Right renal cortex interstitium (tissue), 3 donors: ENCODE results near the gene POLQ. TPM values are rescaled to one million over a fixed set of nuclear protein-coding genes. Genes with fewer than 3 reads are reported as not detected.
A peak's percentile ranks its signal among the peaks of the same experiment; 100 is the strongest.
"Not testable (repeated sequence)": the region's sequence is repeated elsewhere in the genome, so short reads cannot be mapped to it uniquely, and the experiment has no call there.

Source experiments
- DNase-seq, 3 donors: peaks; one replicate each; pipeline ENCODE4 v3.0.0-alpha.2; 2013; ENCODE audit warnings: low read depth in 3 of 3, low spot score in 2 of 3
- polyA plus RNA-seq, 3 donors: library from polyadenylated mRNA; unstranded; fragments of 120-200 nt; gene quantifications; one replicate each; pipeline ENCODE4 v1.2.1, GENCODE V29; 2013; ENCODE audit not compliant: insufficient read length in 3 of 3

Gene POLQ
- polyA plus RNA-seq, 3 donors: 4.9 to 6.8 (median 5.9) TPM

GRCh38 chr3:121431726-121432517, 113.9 kb downstream of the POLQ start:
- DNase-seq: peak; percentile 12 to 73 (median 49)

GRCh38 chr3:121430664-121431215, 115.0 kb downstream of the POLQ start:
- no peak for DNase-seq

- DNase-seq: no peak
These were observed 121.2 kb downstream of the POLQ start for GRCh38 chr3:121424549-121424948.

- DNase-seq: no peak
These were observed 127.6 kb downstream of the POLQ start for GRCh38 chr3:121418182-121418581.

GRCh38 chr3:121414924-121415323, 130.9 kb downstream of the POLQ start:
- no peak for DNase-seq

- DNase-seq: no peak
These were observed 134.3 kb downstream of the POLQ start for GRCh38 chr3:121411523-121411922.

- no peak for DNase-seq
These were observed 140.2 kb downstream of the POLQ start for GRCh38 chr3:121405631-121406030.

- DNase-seq: no peak
These were observed 146.0 kb downstream of the POLQ start for GRCh38 chr3:121399820-121400219.

GRCh38 chr3:121398051-121398450, 147.7 kb downstream of the POLQ start:
- not testable (repeated sequence) for DNase-seq

- DNase-seq: not testable (repeated sequence)
These were observed 149.8 kb downstream of the POLQ start for GRCh38 chr3:121395967-121396366.

- DNase-seq: not testable (repeated sequence)
These were observed 157.5 kb downstream of the POLQ start for GRCh38 chr3:121388308-121388707.

Other genes starting within 250 kb of the POLQ start
- not detected for gene ARGFX, start 22.0 kb upstream of the POLQ start, polyA plus RNA-seq
- under 1 TPM; 0.03 to 0.07 (median 0.06) TPM for gene FBXO40, start 47.4 kb upstream of the POLQ start, polyA plus RNA-seq
- 1 to 10 TPM; 7.3 to 8.0 (median 7.4) TPM for gene HCLS1, start 114.9 kb upstream of the POLQ start, polyA plus RNA-seq
- gene GOLGB1, start 203.8 kb upstream of the POLQ start, polyA plus RNA-seq: 10 to 100 TPM; 78.3 to 90.9 (median 81.7) TPM